ENCODE results near the gene ABCD3.
"Not testable (repeated sequence)": the region's sequence is repeated elsewhere in the genome, so short reads cannot be mapped to it uniquely, and the experiment has no call there.

The ABCD3 gene

GRCh38 chr1:94434365-94435045 is 16.3 kb downstream of the ABCD3 start:
- no peaks in the 10 kb centered on the region for H3K4me1 ChIP-seq (ENCODE audit: control insufficient read depth, insufficient read depth, low read length)
- H3K4me2 ChIP-seq (ENCODE audit: low read length): no peak overlapping the region
- no peak overlapping the region for H3K4me3 ChIP-seq (ENCODE audit: low read length)
- no peak overlapping the region for H3K9ac ChIP-seq (ENCODE audit: low read depth, low read length)
- H3K27me3 ChIP-seq (ENCODE audit: control insufficient read depth, insufficient read depth, low read length): no peaks in the 10 kb centered on the region
- H3K36me3 ChIP-seq (ENCODE audit: insufficient read depth, low read length): no peaks in the 10 kb centered on the region
- H3K9me3 ChIP-seq (replicated peaks; ENCODE audit: low read length): no peaks in the 10 kb centered on the region

DNA sequence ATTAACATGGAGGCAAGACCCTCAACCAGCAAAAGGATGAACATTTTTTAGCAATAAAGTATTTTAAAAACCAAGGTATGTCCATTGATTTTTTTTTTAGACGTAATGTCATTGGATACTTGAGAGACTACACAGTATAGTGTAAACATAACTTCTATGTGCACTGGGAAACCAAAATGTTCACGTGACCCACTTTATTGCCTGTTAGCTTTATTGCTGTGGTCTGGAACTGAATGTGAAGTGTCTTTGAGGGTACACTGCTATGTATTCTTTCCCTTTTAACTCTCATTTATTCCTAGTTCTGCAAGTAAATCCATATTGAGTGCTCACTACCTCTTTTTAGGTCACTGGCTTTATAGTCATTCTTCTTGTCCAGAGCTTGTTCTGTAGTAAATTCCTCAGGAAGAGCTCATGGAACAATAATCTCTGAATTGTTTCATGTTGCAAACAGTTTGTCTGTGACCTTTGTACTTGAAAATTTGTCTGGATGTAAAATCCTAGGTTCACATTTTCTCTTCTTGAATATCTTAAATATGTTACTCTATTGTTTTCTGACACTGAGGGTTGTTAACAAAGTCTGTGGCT is 20.6 kb downstream of the ABCD3 start:
- Histone ChIP-seq H3K9me3 (replicated peaks; ENCODE audit: low read length) (no peaks in the 10 kb centered on the region), H3K27me3 (ENCODE audit: control insufficient read depth, insufficient read depth, low read length) (no peaks in the 10 kb centered on the region), H3K4me1 (ENCODE audit: control insufficient read depth, insufficient read depth, low read length) (peaks cover 5% of the 10 kb centered on the region), H3K4me2 (ENCODE audit: low read length) (no peak overlapping the region), H3K36me3 (ENCODE audit: insufficient read depth, low read length) (no peaks in the 10 kb centered on the region), H3K9ac (ENCODE audit: low read depth, low read length) (no peak overlapping the region), H3K4me3 (ENCODE audit: low read length) (no peak overlapping the region)

- Histone ChIP-seq H3K36me3 (ENCODE audit: insufficient read depth, low read length) (no peaks in the 10 kb centered on the region), H3K4me2 (ENCODE audit: low read length) (no peak overlapping the region), H3K27me3 (ENCODE audit: control insufficient read depth, insufficient read depth, low read length) (no peaks in the 10 kb centered on the region), H3K9me3 (replicated peaks; ENCODE audit: low read length) (no peaks in the 10 kb centered on the region), H3K4me3 (ENCODE audit: low read length) (no peak overlapping the region), H3K4me1 (ENCODE audit: control insufficient read depth, insufficient read depth, low read length) (peaks cover 5% of the 10 kb centered on the region), H3K9ac (ENCODE audit: low read depth, low read length) (no peak overlapping the region)
Measured at GRCh38 chr1:94440088-94440487, 21.9 kb downstream of the ABCD3 start.

- not testable (repeated sequence) for H3K9me3 ChIP-seq (replicated peaks; ENCODE audit: low read length); H3K4me1 ChIP-seq (ENCODE audit: control insufficient read depth, insufficient read depth, low read length); H3K27me3 ChIP-seq (ENCODE audit: control insufficient read depth, insufficient read depth, low read length); H3K36me3 ChIP-seq (ENCODE audit: insufficient read depth, low read length); H3K4me2 ChIP-seq (ENCODE audit: low read length); H3K9ac ChIP-seq (ENCODE audit: low read depth, low read length); H3K4me3 ChIP-seq (ENCODE audit: low read length)
Measured at GRCh38 chr1:94443067-94443466, 24.9 kb downstream of the ABCD3 start.

DNA sequence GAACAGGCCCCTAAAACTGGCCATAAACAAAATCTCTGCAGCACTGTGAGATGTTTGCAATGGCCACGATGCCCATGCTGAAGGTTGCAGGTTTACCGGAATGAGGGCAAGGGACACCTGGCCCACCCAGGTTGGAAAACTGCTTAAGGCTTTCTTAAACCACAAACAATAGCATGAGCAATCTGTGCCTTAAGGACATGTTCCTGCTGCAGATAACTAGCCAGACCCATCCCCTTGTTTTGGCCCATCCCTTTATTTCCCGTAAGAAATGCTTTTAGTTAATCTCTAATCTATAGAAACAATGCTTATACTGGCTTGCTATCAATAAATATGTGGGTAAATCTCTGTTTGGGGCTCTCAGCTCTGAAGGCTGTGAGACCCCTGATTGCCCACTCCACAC is 26.6 kb downstream of the ABCD3 start:
- H3K4me1 ChIP-seq (ENCODE audit: control insufficient read depth, insufficient read depth, low read length); H3K4me2 ChIP-seq (ENCODE audit: low read length); H3K9me3 ChIP-seq (replicated peaks; ENCODE audit: low read length); H3K4me3 ChIP-seq (ENCODE audit: low read length); H3K27me3 ChIP-seq (ENCODE audit: control insufficient read depth, insufficient read depth, low read length); H3K9ac ChIP-seq (ENCODE audit: low read depth, low read length); H3K36me3 ChIP-seq (ENCODE audit: insufficient read depth, low read length): not testable (repeated sequence)

DNA sequence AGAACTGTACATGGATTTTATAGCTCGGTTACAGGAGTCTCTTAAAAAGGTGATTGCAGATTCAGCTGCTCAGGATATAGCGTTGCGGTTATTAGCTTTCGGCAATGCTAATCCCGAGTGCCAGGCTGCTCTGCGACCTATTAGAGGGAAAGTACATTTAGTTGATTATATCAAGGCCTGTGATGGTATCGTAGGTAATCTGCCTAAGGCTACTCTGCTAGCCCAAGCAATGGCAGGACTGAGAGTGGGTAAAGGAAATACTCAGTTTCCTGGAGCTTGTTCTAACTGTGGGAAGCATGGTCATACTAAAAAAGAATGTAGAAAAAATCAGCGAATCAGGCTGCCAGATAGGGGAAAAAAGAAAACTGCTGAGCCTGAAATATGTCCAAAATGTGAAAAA is 27.5 kb downstream of the ABCD3 start:
- H3K4me3 ChIP-seq (ENCODE audit: low read length); H3K4me1 ChIP-seq (ENCODE audit: control insufficient read depth, insufficient read depth, low read length); H3K4me2 ChIP-seq (ENCODE audit: low read length); H3K9ac ChIP-seq (ENCODE audit: low read depth, low read length); H3K9me3 ChIP-seq (replicated peaks; ENCODE audit: low read length); H3K27me3 ChIP-seq (ENCODE audit: control insufficient read depth, insufficient read depth, low read length): not testable (repeated sequence)
- H3K36me3 ChIP-seq (ENCODE audit: insufficient read depth, low read length): peaks cover 14% of the 10 kb centered on the region

GRCh38 chr1:94446177-94446576 is 28.0 kb downstream of the ABCD3 start:
- H3K27me3 ChIP-seq (ENCODE audit: control insufficient read depth, insufficient read depth, low read length); H3K4me3 ChIP-seq (ENCODE audit: low read length); H3K4me2 ChIP-seq (ENCODE audit: low read length); H3K9ac ChIP-seq (ENCODE audit: low read depth, low read length); H3K9me3 ChIP-seq (replicated peaks; ENCODE audit: low read length); H3K4me1 ChIP-seq (ENCODE audit: control insufficient read depth, insufficient read depth, low read length): not testable (repeated sequence)
- H3K36me3 ChIP-seq (ENCODE audit: insufficient read depth, low read length): peaks cover 14% of the 10 kb centered on the region

DNA sequence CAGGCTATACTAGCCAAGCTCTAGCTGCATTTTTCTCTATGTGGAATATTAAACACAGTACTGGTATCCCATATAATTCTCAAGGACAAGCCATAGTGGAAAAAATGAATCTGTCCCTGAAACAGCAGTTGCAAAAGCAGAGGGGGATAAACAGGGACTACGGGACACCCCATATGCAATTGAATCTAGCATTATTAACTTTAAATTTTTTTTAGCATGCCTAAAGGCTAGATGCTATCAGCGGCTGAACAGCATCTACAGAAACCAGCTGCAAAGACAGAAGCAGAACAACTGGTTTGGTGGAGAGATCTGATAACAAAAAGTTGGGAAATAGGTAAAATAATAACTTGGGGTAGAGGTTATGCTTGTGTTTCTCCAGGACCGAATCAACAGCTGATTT is 30.6 kb downstream of the ABCD3 start:
- H3K9ac ChIP-seq (ENCODE audit: low read depth, low read length): not testable (repeated sequence)
- H3K36me3 ChIP-seq (ENCODE audit: insufficient read depth, low read length): peaks cover 14% of the 10 kb centered on the region

DNA sequence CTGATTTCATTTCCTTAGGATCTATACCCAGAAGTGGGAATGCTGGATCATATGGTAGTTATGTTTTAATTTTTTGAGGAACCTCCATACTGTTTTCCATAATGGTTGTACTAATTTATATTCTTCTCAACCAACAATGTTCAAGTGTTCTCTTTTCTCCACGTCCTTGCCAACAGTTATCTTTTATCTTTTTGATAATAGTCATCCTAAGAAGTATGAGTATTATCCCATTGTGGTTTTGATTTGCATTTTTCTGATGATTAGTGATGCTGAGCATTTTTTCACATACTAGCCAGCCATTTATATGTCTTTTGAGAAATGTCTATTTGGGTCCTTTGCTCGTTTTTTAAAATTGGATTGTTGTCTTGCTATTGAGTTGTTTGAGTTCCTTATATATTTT is 38.5 kb downstream of the ABCD3 start:
- Histone ChIP-seq H3K36me3 (ENCODE audit: insufficient read depth, low read length) (peaks cover 7% of the 10 kb centered on the region), H3K4me1 (ENCODE audit: control insufficient read depth, insufficient read depth, low read length) (no peaks in the 10 kb centered on the region)

More for the DNA sequence above, 30.6 kb downstream of the ABCD3 start:
- not testable (repeated sequence) for H3K9me3 ChIP-seq (replicated peaks; ENCODE audit: low read length); H3K27me3 ChIP-seq (ENCODE audit: control insufficient read depth, insufficient read depth, low read length); H3K4me3 ChIP-seq (ENCODE audit: low read length); H3K4me2 ChIP-seq (ENCODE audit: low read length); H3K4me1 ChIP-seq (ENCODE audit: control insufficient read depth, insufficient read depth, low read length)

GRCh38 chr1:94462606-94463005 is 44.4 kb downstream of the ABCD3 start:
- Histone ChIP-seq H3K4me2 (ENCODE audit: low read length) (no peak overlapping the region), H3K36me3 (ENCODE audit: insufficient read depth, low read length) (peaks cover 7% of the 10 kb centered on the region), H3K27me3 (ENCODE audit: control insufficient read depth, insufficient read depth, low read length) (no peaks in the 10 kb centered on the region), H3K4me1 (ENCODE audit: control insufficient read depth, insufficient read depth, low read length) (no peaks in the 10 kb centered on the region), H3K9ac (ENCODE audit: low read depth, low read length) (no peak overlapping the region), H3K9me3 (replicated peaks; ENCODE audit: low read length) (no peaks in the 10 kb centered on the region), H3K4me3 (ENCODE audit: low read length) (no peak overlapping the region)

More for the DNA sequence above, 38.5 kb downstream of the ABCD3 start:
- Histone ChIP-seq H3K4me3 (ENCODE audit: low read length) (no peak overlapping the region), H3K4me2 (ENCODE audit: low read length) (no peak overlapping the region), H3K9me3 (replicated peaks; ENCODE audit: low read length) (no peaks in the 10 kb centered on the region), H3K27me3 (ENCODE audit: control insufficient read depth, insufficient read depth, low read length) (no peaks in the 10 kb centered on the region), H3K9ac (ENCODE audit: low read depth, low read length) (no peak overlapping the region)

DNA sequence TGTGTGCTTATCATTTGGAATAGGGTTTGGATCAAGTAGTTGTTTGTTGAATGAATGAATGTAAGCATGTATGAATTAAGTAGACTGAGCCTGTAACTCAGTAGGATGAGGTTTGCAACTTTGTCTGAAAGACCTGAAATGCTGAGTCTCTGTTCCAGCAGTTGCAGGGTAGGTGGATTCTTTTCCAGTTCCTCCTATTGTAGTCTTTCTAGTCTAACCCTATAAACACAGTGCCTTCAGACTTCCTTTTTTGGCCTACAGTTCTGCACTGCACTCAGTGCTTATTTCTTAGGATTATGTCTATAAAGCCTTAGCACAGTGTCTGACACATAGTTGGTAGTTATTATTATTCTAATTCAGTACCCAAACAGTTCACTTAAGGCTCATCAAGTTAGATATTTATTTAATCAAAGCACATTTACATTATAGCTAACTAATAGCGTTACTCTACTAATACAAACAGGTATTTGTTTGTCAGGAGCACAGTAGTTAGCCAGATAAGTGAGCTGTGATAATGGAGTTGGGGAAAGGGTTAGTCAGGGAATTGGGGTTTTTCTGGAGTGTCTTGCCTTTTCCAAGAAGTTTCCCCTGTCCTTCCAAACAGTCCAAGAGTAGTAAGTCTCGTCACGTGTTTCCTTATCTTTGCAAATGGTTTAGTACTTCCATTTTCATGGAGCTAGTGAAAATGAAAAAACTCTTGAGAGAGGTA is 45.0 kb downstream of the ABCD3 start:
- Histone ChIP-seq H3K36me3 (ENCODE audit: insufficient read depth, low read length) (peaks cover 7% of the 10 kb centered on the region), H3K4me2 (ENCODE audit: low read length) (no peak overlapping the region), H3K9ac (ENCODE audit: low read depth, low read length) (no peak overlapping the region)

More for the DNA sequence above, 45.0 kb downstream of the ABCD3 start:
- no peaks in the 10 kb centered on the region for H3K4me1 ChIP-seq (ENCODE audit: control insufficient read depth, insufficient read depth, low read length)
- H3K4me3 ChIP-seq (ENCODE audit: low read length): no peak overlapping the region
- H3K9me3 ChIP-seq (replicated peaks; ENCODE audit: low read length): no peaks in the 10 kb centered on the region
- no peaks in the 10 kb centered on the region for H3K27me3 ChIP-seq (ENCODE audit: control insufficient read depth, insufficient read depth, low read length)
